HG03575 (cell line): ENCODE measurements around the gene RASA3.
A peak's percentile ranks its signal among the peaks of the same experiment; 100 is the strongest.

ENCODE experiments used
- ATAC-seq: cut with Tn5 transposase; IDR thresholded peaks from one replicate; pipeline ENCODE4 v1.9.1; 2021; ENCODE audit not compliant: unreplicated experiment, insufficient number of reproducible peaks, low FRiP score; ENCODE audit errors: extremely low read depth

RASA3 gene

GRCh38 chr13:114050536-114051450 lies 81.6 kb downstream of the RASA3 start:
- ATAC-seq: no peak

GRCh38 chr13:114049626-114050101 lies 82.8 kb downstream of the RASA3 start:
- no peak for ATAC-seq

DNA sequence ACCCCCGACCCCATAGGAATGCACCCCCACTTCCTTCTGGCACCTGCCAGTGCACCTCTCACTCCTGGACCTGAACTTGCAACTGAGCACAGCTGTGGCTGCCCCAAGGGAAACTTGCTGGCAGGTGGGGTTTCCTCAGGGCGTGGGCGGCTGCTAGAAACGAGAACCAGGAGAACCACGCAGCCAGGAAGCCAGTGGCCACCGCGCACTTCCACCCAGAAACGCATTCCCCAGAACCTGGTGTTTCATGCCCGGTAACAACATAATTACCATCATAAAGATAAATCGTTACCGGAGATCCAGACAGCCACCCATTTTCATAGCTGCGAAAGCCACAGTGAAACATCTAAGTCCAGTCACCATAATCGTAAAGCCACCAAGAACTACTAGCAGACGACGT lies 83.4 kb downstream of the RASA3 start:
- no peak for ATAC-seq

- no peak for ATAC-seq
These were observed 84.0 kb downstream of the RASA3 start for GRCh38 chr13:114048443-114048842.

DNA sequence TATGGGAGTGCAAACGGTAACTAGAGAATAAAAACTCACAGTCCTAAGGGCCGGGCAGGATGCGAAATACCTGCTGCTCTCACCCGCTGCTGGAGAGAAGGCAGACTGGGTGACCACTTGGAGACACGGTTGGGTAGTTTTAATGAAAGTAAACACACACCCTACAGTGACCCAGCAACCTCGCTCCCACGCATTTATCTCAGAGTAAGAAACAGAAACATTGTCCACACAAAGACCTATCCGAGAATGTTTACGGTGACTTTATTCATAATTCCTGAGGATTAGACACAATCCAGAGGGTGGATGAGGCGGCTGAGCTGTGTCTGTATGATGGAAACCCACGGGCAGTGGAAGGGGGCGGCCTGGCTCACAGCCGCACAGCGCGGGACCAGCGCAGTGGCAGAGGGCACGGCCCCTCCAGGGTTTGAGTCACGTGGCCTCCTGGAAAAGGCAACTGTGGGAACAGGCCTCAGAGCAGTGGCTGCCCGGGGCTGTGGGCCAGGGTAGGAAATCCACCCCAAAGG lies 85.0 kb downstream of the RASA3 start:
- ATAC-seq: no peak

- no peak for ATAC-seq
These were observed 85.9 kb downstream of the RASA3 start for GRCh38 chr13:114046431-114046975.

DNA sequence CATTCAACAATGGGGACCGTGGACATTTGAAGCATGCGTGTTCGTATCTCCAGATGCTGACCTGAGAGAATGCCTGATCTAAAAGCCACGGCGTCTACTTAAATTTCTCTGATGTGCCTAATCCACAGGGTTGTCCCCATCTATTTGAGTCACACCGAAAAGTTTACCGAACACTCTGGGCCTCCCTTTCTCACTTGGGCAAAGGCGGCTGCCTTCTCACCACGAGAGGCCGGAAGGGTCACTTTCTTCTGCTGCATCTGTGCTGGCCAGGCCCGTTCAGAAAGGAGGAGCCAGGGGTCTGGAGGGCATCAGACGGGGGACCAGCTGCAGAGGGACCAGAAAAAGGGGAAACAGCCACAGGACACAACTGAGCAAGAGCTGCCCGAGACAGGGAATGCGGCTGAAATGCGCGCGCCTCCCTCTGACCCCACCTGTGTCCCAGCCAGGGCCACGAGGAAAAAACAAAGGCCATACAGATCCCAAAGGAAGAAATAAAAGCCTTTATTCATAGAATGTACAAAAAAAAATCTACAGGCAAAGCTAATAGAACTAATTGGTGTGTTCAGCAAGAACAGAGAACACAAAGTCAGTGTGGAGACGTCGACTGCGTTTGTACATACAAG lies 87.2 kb downstream of the RASA3 start:
- ATAC-seq: no peak

- no peak for ATAC-seq
These were observed 87.9 kb downstream of the RASA3 start for GRCh38 chr13:114044486-114044885.

GRCh38 chr13:114043421-114044053 lies 88.9 kb downstream of the RASA3 start:
- ATAC-seq: peak; percentile 62

GRCh38 chr13:114042066-114042815 lies 90.2 kb downstream of the RASA3 start:
- no peak for ATAC-seq

- ATAC-seq: no peak
These were observed 90.9 kb downstream of the RASA3 start for GRCh38 chr13:114041493-114041892.

GRCh38 chr13:114039471-114040141 lies 92.8 kb downstream of the RASA3 start:
- no peak for ATAC-seq

DNA sequence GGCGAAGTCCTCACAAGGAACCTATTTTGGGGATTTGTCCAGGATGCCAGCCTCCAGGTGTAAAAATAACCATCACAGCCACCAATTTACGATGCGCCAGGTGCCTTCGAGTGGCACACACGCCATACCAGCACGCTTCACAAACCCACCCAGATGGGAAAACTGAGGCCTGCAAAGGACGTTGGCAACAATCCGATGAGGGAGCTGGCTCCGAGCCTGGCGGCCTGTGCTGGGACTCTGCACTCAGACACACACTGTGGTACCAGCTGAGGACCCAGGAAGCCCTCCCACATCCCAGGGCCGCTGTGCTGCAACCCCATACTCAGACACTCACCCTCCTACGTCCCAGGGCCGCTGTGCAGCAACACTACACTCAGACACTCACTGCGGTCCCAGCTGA lies 93.5 kb downstream of the RASA3 start:
- no peak for ATAC-seq

- ATAC-seq: no peak
These were observed 94.2 kb downstream of the RASA3 start for GRCh38 chr13:114038211-114038613.

GRCh38 chr13:114037674-114038073 lies 94.7 kb downstream of the RASA3 start:
- ATAC-seq: no peak

DNA sequence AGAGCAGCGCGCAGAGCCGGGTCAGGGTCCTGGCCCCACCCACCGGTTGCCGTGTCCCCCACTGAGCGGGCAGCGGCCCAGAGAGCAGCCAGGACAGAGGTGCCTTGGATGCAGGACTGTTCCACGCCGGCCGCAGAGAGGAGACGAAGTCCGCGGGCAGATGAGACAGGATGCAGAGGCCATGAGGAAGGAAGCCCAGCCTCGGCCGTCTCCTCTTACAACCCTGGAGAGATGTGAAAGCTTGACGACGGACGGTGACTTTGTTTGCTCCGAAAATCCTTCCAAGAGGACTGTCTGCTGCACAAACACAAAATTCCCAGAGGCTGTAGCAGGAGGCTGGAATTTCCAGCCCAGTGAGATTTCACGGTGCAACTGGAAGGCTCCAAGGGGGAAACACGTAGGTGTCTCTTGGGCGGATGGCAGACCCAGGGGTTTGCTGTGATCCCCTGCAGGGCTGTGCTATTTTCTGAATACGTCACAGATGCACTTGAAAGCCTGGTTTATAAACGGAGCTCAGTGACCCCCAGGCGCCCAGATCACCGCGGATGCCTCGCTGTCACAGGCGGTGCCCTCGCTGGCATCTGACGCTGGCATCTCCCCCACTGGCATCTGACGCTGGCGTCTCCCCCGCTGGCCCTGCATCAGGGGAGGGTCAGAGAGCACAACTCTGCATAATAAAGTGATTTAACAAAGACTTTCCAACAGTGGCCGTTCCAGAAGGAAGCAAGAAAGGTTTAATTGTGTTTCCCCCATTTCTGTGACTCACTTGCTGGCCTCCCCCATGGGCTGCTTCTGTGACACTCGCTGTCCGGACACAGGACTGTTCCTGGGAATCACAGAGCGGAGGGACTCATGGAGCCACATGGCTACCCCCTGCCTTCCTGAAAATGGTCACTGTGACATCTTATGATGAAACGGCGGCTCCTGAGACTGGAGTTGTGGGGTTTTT lies 96.6 kb downstream of the RASA3 start:
- no peak for ATAC-seq

DNA sequence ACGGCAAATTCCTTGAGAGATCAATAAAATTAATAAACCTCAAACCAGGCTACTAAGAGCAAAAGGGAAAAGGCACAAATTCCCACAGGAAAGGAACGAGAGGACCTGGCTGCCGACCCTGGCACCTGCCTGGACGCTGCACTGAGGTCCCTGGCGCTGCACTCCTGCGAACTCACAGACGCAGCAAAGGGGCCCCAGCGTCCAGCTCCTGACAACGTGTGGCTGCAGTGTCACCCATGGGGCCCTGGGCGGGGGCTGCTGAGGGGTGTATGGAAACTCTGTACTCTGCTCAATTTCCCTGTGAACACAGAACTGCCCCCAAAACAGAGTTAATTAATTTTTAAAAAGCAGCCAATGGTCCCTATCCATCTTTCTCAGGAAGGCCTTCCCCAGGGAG lies 97.2 kb downstream of the RASA3 start:
- no peak for ATAC-seq
